Activated gamma-delta T cell treated with anti-CD3 and anti-CD28 coated beads, Interleukin-2, amount 50 U/mL, for 16 hours (primary cell): Measurements from ENCODE around the gene RHOT2.
A peak's percentile ranks its signal among the peaks of the same experiment; 100 is the strongest.

Source experiments
- DNase-seq: peaks from one replicate; pipeline ENCODE4 v3.0.0-alpha.2; 2020; ENCODE audit warnings: low read depth

Gene RHOT2

DNA sequence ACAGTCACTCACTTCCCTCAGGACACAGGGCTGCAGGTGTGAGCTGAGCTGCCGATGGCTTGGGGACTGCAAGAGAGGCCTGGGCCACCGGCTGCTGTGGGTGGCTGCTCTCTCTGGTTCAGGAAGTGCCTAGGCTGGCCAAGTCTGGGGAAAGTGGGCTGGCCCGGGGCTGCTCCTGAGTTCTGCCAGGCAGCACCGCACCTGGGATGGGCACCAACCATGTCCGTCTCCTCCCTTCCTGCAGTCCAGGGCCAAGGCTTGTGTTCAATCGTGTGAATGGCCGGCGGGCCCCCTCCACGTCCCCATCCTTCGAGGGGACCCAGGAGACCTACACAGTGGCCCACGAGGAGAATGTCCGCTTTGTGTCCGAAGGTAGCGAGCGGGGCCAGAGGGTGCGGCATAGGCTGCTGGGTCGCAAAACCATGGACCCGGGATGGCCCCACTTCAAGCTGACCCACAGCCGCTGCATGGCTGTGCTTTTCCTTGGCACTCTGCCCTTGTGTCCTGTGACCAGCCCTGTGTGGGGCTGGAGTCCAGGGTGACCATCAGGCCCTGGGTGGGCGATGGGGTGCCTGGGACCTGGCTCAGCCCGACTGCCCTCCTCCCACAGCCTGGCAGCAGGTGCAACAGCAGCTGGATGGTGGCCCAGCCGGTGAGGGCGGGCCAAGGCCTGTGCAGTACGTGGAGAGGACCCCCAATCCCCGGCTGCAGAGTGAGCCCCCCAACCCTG lies 20.6 kb upstream of the RHOT2 start:
- DNase-seq: no peak

DNA sequence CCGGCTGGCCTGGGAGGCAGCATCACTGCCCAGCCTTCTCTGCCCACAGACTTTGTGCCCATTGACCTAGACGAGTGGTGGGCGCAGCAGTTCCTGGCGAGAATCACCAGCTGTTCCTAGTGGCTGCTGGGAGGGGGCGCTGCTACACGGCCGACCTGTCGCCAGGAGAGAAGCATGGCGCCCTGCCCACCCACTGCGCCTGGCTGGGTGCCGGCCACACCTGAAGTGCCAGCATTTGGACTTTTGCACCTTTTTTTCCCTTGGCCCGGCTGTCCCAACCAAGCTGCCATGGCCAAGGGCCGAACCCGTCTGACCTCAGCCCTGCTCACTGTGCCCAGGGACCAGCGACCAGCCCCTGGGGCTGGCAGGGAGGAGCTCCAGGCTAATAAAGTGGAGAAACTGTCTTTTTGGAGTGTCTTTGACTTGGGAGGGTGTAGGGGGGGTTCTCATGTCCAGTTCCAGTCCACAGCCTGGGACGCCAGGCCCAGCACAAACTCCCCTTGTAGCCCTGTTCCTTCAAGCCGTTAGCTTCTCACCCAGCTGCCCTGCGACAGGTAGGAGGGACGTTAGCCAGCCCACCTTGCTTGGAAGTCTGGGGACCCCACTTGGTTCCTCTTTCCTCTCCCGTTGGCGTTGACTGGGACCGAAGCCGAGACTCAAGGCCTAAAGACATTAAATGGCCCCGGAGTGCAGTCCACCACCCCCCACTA lies 19.7 kb upstream of the RHOT2 start:
- no peak for DNase-seq

DNA sequence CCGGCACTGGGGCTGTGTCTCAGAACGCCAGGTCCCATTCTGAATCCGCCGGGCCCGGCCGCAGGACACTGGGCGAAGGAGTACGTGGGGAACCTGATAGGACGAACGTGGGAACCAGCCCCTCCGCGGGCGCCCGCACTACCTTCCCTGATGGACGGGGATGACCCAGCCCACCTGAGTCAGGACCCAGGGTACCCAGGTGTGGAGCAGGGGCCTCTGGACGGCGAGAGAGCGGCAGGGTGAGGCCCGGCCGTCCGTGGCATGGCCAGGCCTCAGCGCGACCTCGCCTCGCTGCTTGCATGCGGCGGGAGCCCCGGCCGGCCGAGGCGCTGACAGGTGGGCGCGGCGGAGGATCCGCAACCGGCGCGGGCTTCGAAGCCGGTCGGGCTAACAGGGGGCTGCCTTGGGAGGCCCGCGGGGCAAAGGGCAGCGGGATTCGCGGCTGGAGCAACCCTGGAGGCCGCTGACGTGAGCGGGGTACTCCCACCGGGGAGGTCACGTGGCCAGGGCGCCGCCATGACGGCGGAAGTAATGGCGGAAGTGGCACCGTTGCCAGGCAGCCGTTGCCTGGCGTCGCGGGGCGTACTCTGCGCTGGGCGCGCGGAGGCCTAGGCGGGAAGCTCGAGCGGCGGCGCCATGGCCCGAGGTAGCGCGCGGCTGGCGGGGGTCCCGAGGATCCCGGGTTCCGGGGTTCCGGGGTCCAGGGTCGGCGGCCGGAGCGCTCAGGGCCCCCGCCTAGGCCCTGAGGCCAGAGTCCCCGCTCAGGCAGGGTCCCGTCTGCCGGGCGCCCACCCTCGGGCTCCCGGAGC lies 18.9 kb upstream of the RHOT2 start, which contains the start of gene WDR90:
WDR90 (plus strand) TSS at position 585 of the 809 bp plus-strand sequence; CDS start at position 637, 52 bp downstream.
- peak; percentile 88 for DNase-seq

DNA sequence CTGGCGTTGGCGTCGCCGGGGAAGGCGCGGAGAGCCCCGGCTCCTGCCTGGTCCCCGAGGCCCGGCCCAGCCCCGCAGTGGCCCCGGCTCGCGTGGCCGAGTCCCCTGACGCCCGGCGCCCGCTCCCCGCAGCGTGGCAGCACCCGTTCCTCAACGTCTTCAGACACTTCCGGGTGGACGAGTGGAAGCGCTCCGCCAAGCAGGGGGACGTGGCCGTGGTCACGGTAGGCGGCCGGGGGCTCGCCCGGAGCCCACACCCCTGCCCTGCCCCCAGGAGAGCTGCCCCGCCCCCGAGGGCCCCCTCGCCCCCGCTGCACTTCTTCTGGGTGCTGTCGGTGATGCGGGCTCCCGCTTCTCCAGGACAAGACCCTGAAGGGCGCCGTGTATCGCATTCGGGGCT lies 18.3 kb upstream of the RHOT2 start:
- no peak for DNase-seq

DNA sequence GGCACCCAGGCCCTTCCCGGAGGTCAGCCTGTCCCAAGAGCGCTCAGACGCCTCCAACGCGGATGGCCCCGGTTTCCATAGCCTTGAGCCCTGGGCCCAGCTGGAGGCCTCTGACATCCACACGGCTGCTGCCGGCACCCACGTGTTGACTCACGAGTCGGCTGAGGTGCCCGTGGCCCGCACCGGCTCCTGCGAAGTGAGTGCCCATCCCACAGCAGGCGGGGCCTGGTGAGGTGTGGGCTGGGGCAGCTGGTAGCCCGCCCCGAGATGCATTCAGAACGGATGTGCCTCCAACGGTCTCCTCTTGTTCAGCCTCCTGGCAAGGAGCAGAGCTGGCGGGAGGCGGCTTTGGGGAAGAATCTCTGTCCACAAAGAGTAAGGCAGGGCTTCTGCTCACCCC lies 16.1 kb upstream of the RHOT2 start:
- no peak for DNase-seq

DNA sequence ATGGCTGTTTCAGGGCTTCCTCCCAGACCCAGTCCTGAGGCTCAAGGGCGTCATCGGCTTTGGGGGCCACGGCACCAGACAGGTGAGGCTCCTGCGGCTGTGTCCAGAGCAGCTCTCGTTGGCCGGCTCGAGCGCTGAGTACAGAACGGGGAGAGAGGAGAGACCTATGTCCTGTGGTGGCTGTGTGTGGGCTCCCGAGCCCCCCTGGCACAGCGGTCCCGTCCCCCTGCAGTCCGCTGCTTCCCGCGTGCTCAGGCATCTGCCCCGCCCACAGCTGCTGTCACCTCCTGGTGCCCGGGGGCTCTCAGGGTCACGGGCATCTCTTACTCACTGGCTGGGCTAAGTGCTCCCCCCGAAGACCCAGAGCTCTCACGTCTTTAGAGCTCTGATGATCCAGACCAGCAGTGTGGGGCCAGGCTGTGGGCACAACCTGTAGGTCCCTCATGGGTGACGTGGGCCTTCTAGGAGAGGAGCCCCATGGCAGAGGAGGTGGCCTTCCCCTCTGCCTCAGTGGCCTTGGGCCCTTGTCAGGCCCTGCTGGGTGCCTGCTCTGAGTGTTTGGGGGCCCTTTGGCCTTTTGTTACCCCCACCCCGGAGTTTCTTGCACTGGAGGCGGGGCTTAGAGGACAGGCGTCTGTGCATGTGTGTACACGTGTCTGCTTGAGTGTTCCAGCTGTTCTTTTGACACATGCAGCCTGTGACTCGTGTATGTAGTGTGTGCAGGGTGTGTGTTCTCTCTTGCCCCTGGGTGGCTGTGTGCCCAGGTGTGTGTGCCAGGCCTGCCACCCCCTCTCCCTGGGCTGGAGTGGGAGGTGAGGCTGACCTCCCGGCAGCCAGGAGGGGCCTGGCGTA lies 15.3 kb upstream of the RHOT2 start:
- DNase-seq: no peak

DNA sequence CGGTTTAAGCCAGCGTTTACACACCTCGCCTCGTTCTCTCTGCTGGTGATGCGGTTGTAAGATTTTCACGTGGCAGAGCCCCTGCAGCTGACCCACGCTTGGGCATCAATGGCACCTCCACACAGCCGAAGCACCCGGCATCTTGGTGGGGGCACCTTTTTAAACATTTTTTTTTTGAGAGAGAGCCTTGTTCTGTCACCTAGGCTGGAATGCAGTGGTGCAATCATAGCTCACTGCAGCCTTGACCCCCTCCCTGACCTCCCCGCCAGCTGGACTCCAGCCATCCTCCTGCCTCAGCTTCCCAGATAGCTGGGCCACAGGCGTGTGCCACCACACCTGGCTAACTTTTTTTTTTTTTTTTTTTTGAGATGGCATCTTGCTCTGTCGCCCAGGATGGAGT lies 13.9 kb upstream of the RHOT2 start:
- no peak for DNase-seq

DNA sequence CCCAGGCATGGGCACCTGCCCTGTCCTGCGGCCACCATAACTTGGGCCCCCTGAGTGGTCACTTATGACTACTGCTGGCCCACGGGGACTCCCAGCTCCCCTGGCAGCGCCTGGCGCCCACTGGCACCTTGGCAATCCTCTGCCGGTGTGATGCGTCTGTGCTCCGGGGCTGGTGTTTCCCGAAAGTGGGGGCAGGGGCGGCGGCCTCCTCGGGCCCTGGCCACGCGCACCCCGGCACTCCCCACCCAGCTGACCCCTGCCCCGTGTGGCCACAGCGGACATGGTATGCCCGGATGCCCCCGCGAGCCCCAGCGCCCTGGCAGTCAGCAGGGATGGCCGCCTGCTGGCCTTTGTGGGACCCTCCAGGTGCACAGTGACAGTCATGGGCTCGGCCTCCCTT lies 10.4 kb upstream of the RHOT2 start:
- no peak for DNase-seq

DNA sequence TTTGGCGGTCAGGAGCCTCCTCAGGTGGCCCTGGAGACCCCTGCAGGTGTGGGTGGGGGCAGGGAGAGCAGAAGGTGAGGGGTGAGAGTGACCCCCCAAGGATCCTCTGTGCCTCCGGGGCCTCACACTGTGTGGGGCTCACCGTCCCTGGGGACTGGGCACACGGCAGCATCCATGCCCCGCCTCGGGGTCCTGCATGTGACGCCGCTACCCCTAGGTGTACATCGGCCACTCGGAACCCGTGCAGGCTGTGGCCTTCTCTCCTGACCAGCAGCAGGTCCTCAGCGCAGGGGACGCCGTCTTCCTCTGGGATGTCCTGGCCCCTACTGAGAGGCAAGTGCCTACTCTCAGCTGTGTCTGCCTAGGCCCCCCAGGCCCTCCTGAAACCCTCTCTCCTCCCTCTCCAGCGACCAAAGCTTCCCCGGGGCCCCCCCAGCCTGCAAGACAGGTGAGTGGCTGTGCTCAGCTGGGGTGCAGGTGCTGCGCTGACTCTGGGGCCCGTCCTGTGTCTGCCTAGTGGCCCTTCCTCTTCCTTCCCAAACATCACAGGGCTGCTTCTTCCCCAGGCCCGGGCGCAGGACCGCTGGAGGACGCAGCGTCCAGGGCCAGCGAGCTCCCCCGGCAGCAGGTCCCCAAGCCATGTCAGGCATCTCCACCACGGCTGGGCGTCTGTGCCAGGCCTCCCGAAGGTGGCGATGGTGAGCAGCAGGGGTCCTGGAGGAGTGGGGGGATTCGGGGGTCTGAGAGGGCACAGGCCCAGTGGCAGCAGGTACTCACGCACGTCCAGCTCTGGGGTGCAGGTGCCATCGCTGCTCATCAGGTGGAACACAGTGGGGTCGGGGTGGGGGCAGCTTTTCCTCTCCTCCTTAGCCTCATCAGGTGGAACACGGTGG lies 9.0 kb upstream of the RHOT2 start:
- DNase-seq: no peak

DNA sequence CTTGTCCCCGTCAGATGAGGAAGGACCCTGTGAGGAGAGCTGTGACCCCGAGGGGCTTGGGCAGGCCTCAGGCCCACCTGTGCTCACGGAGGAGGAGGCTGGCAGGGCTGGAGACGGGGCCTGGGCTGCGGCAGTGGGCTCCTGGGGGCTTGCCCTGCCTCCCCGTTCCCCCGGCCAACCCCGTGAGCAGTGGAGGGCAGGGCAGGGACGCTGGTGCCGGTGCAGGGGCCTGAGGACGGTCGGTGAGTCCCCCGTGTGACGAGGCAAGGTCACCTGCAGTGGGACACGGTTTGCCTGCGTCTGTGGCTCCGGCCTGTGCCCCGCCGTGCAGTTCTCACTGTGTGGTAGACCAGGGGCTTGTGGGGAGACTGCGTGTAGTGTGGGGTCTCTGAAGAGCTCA lies 8.3 kb upstream of the RHOT2 start:
- DNase-seq: no peak

DNA sequence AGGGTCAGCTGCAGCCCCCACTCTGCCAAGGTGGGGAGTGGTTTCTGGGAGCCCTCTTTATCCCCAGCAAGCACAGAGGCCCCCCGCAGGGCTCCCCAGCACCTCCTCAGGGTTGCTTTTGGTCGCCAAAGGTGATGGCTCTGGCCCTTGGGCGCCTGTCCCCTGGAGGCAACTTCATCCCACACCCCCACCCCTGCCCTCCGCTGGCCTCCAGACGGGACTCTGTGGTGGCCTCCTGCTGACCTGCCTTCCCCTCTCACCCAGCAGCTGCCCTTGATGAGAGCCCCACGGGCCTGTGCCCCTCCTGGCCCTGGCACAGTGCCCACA lies 7.8 kb upstream of the RHOT2 start:
- no peak for DNase-seq

DNA sequence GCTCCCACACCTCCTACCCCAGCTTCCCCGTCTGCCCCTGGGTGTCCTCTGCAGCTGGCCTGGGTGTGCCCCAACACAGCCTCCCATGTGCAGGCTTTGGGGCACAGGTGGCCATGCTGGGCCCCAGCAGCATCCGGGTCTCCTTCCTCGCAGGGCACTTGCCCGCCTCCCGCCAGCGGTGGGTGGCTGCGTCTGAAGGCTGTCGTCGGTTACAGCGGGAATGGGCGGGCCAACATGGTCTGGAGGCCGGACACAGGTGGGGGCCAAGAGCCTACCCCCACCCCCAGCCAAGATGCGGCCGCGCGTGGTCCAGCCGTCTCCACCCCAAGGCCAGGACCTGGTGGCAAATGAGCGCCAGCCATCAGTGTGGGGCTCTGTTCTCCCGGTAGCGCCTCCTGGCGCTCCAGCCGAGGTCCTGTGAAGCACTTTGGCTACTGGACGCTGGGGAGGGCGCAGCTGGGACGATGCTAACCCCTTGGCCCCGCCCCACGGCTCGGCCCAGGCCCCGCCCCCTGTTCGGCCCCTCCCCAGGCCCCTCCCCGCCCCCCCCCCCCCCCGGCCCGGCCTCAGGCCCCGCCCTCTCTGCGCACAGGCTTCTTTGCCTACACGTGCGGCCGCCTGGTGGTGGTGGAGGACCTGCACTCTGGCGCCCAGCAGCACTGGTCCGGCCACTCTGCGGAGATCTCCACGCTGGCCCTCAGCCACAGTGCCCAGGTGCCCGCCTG lies 7.3 kb upstream of the RHOT2 start:
- DNase-seq: no peak

DNA sequence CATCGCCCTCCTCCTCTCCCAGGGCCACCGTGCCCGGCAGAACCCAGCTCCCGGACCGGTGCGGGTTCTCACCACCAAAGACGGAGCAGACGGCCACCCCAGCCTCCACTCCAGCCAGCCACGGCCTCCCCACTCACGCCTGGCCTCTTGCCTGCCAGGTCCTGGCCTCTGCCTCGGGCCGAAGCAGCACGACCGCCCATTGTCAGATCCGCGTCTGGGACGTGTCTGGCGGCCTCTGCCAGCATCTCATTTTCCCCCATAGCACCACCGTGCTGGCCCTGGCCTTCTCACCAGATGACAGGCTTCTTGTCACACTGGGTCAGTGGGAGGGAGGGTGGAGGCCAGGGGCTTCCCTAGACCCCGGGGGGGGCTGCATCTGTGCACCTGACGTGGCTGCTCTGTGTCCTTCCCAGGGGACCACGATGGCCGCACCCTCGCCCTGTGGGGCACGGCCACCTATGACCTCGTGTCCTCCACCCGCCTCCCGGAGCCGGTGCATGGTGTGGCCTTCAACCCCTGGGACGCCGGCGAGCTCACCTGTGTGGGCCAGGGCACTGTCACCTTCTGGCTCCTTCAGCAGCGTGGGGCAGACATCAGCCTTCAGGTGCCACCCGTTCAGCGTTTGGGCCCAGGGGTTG lies 6.6 kb upstream of the RHOT2 start:
- DNase-seq: no peak

DNA sequence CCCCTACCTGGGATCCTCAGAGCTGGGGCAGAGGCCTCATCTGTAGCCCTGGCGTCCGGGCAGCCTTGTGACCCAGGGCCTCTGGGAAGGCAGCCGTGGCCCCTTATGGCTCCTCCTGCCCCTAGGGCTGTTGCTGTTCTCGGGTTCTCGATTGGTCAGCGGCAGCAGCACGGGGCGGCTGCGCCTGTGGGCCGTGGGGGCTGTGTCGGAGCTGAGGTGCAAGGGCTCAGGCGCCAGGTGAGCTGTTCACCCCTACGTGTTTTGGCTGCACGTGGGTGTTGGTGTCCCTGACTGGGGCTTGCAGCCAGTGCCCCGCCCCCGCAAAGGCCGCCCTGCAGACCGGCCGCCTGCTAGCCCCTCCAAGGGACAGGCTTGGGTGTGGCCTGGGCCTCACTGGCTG lies 5.8 kb upstream of the RHOT2 start:
- DNase-seq: no peak

DNA sequence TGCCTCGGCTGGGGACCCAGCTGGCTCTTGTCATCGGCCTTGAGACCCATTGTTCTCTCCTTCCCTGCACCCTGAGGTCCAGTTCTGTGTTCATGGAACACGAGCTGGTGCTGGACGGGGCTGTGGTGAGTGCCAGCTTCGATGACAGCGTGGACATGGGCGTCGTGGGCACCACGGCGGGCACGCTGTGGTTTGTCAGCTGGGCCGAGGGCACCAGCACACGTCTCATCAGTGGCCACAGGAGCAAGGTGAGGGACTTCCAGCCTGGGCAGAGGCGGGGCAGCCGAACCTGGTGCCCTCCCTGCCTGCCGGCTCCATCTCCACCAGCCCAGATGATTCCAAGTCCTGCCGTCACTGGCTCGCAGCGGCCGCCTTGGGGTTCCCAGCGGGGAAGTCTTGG lies 5.3 kb upstream of the RHOT2 start:
- DNase-seq: no peak

DNA sequence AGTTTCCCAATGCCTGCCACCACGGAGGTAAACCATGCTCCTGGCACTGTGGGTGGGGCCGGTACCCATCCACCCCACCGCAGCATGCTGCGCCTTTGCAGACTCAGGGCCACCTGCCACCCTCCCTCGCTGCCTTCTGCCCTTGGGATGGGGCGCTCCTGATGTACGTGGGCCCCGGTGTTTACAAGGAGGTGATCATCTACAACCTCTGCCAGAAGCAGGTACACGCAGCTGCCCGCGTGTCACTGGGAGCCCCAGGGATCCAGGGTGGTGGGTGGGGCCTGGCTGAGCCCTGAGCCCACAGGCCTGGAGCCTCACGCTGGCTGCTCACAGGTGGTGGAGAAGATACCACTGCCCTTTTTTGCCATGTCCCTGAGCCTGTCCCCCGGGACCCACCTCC lies 1.4 kb upstream of the RHOT2 start:
- DNase-seq: no peak

DNA sequence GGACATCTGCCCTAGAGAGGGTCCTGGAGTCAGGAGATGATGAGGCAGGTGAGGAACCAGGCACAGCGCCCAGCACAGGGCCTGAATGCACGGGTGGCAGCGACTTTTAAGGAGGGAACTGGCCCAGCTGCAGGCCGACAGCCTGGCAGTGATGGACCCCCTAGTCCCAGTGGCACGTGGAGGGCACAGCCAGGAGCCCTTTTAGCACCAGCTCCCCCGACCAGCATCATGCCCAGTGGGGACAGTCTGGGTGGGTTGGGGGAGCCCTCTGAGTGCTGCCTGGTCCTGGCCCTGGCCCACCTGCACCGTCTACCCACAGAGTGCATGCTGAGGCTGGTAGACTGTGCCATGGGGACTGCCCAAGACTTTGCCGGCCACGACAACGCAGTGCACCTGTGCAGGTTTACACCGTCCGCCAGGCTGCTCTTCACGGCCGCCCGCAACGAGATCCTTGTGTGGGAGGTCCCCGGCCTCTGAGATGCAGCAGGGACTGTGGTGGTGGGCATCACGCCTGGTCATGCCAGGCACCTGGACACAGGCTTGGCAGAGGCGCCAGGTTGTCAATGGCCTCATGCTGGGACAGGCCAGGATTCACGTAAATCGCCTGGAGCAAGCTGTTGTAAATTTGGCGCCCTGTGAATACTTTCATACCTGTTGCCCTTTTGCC lies 686 bp upstream of the RHOT2 start:
- DNase-seq: no peak

DNA sequence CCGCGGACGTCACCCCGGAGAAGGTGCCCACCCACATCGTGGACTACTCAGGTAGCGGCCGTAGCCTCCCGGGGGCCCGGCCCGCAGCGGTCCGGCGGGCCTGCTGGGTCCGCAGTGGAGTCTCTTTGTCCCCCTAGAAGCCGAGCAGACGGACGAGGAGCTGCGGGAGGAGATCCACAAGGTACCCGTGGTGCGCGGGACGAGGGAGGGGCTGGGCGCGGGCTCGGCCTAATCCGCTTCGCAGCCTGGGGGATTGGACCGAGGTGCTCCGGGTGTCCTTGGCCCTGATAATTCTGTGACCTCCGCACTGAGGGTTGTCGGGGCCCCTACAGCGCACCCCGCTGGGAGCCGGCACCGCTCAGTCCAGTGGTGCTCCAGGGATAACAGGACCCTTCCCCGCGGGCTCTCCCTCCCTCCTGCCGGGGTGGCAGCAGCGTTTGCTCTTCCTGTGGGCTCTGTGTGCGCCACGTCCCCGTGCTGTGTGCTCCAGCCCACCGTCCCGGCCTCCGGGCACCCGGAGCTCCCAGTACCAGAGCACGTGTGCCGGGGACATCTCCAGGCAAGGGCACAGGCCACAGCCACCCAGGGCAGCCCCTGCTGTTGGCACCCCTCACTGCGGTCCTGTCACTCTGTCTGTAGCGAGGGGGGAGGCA lies 713 bp downstream of the RHOT2 start:
- no peak for DNase-seq

DNA sequence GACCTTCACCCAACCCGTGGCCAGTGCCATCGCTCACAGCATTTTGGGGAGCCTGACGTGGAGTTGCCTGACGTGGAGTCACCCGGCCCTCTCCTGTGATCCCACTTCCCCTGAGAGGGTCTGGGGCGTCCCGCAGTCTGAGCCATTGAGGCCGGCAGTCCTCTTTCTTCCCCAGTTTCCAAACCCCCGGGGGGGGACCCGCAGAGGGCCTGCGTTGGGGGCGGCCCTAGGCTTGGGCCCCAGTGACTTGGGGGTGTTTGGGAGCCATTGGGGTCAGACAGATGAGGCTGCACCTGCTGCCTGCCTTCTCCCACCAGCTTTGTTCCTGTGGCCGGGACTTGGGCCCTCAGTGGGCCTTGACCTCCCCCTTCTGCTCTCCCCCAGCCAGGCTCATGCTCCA lies 1.7 kb downstream of the RHOT2 start:
- DNase-seq: no peak
